GM12801 (cell line): Measurements from ENCODE around the gene ERGIC1.

Source experiments
- CTCF ChIP-seq: IDR thresholded peaks from one replicate; pipeline ENCODE4 v1.5.1; 2011; ENCODE audit warnings: control low read depth; ENCODE audit not compliant: insufficient read length; ENCODE audit errors: extremely low read depth

The ERGIC1 gene

DNA sequence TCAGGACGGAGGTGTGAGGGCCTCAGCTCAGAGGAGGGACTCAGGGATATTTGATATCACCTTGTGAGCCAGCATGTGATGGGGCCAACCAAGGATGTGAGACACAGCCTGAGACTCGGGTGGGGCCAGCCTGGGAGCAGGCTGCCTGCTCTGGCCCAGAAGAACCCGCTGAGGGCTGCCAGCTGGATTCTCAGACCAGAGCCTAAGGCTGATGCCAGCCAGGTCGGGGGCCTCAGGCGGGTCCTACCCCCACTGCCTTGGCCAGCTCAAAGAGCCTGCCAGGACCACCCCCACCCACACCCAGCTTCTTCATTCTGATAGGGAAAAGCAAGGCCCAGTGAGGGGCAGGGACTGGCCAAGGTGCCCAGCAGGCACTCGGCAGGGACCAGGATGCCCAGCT is 42.8 kb upstream of the ERGIC1 start:
- TF ChIP-seq CTCF = no peak

- TF ChIP-seq CTCF = no peak
These were observed 42.2 kb upstream of the ERGIC1 start for GRCh38 chr5:172791726-172792445.

GRCh38 chr5:172792701-172793570 is 41.1 kb upstream of the ERGIC1 start:
- no peak for TF ChIP-seq CTCF

DNA sequence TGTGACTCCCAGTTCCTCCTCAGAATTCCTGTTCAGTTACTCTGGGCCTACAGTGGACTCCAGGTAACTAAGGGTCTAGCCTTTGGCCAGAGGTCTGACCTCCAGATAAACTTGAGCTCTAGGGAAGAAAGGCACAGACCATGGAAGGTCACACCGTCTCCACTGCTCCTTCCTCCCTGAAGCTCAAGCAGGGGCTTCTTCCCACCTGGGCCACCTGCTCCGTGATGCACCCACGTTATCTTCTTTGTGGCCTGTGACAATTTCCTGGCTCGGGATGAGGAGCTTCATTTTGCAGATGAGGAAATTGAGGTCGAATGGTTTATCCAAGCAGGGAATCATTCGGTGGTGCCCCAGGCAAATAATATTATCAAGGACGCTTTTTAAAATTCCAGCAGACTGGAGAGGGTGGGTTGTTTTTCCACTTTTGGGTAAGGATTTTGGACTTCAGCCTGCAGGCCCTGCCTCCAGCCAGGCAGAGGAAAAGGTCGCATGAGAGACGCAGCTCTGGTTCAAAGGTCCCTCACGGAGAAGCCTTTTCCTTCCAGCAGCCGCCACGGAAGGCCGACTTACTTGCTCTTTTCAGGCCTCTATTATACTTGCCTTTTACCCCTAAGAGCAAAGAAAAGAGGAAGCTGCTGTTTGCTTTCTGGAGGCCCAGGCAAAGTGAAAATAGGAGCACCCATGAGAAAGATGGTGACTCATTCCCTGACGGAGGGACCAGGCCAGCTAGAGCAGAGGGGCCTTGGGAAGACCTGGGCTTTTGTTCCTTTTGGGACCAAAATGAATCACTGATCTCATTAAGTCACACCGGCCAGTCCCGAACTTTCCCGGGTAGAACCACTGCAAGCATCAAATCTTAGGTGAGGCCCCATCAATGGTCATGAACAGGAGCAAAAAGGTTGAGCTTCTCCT is 40.2 kb upstream of the ERGIC1 start:
- no peak for TF ChIP-seq CTCF

GRCh38 chr5:172795318-172795977 is 38.6 kb upstream of the ERGIC1 start:
- TF ChIP-seq CTCF = no peak

GRCh38 chr5:172796306-172796705 is 37.7 kb upstream of the ERGIC1 start:
- no peak for TF ChIP-seq CTCF
